Mesenchymal stem cell (in vitro differentiated cells and primary cell): ENCODE data around the gene PRKCI.

Experiments
- DNase-seq: peaks from one replicate; pipeline ENCODE4 v3.0.0-alpha.2; 2013
- H2AFZ ChIP-seq: one replicate; pipeline ENCODE4 v1.6.1; 2013; ENCODE audit warnings: low read depth, mild to moderate bottlenecking, control low read depth, inconsistent platforms, low read length, moderate library complexity
- H2AK5ac ChIP-seq: 2 replicates; pipeline ENCODE4 v1.6.1; 2013; ENCODE audit warnings: low read length, moderate library complexity, mild to moderate bottlenecking, inconsistent platforms; ENCODE audit not compliant: severe bottlenecking
- H2BK120ac ChIP-seq: one replicate; pipeline ENCODE4 v1.6.1; 2013; ENCODE audit warnings: low read depth, mild to moderate bottlenecking, inconsistent platforms, low read length, moderate library complexity
- H2BK12ac ChIP-seq, 2 experiments: one replicate each; pipeline ENCODE4 v1.6.1; 2013; ENCODE audit warnings: inconsistent platforms in 2 of 2, low read length in 2 of 2, mild to moderate bottlenecking in 2 of 2, moderate library complexity in 2 of 2, control low read depth in 1 of 2
- H2BK15ac ChIP-seq: one replicate; pipeline ENCODE4 v1.6.1; 2013; ENCODE audit warnings: mild to moderate bottlenecking, low read depth, inconsistent platforms; ENCODE audit not compliant: poor library complexity, severe bottlenecking
- H2BK5ac ChIP-seq: 2 replicates; pipeline ENCODE4 v1.6.1; 2013; ENCODE audit warnings: low read depth, mild to moderate bottlenecking, low read length, control low read depth, inconsistent platforms; ENCODE audit not compliant: poor library complexity, severe bottlenecking
- H3K14ac ChIP-seq, 2 experiments: one replicate each; pipeline ENCODE4 v1.6.1; 2013; ENCODE audit warnings: inconsistent platforms in 2 of 2, low read length in 2 of 2, control low read depth in 1 of 2, mild to moderate bottlenecking in 1 of 2, moderate library complexity in 1 of 2
- H3K18ac ChIP-seq, 2 experiments: one replicate each; pipeline ENCODE4 v1.6.1; 2013; ENCODE audit warnings: inconsistent platforms in 2 of 2, low read length in 2 of 2, control low read depth in 1 of 2, low read depth in 1 of 2, mild to moderate bottlenecking in 1 of 2
- H3K23ac ChIP-seq, 2 experiments: one replicate each; pipeline ENCODE4 v1.6.1; 2013; ENCODE audit warnings: inconsistent platforms in 2 of 2, low read length in 2 of 2, mild to moderate bottlenecking in 2 of 2, moderate library complexity in 2 of 2, control low read depth in 1 of 2
- H3K27ac ChIP-seq: 2 replicates; pipeline ENCODE4 v1.5.1; 2013; ENCODE audit warnings: mild to moderate bottlenecking, moderate library complexity, low read length, control low read depth, inconsistent platforms; ENCODE audit not compliant: poor library complexity, severe bottlenecking
- H3K27me3 ChIP-seq, 2 experiments: 2 replicates each; pipeline versions ENCODE4 v1.6.1 to v1.7.0; 2013; ENCODE audit warnings: low read length in 2 of 2, mild to moderate bottlenecking in 2 of 2, moderate library complexity in 2 of 2, control low read depth in 1 of 2, inconsistent platforms in 1 of 2; ENCODE audit not compliant: control insufficient read depth in 1 of 2, insufficient read depth in 1 of 2
- H3K36me3 ChIP-seq, 2 experiments: 2 replicates each; pipeline versions ENCODE4 v1.6.1 to v1.7.0; 2013; ENCODE audit warnings: low read length in 2 of 2, control low read depth in 1 of 2, inconsistent platforms in 1 of 2, low read depth in 1 of 2, mild to moderate bottlenecking in 1 of 2; ENCODE audit not compliant: insufficient read depth in 2 of 2, control insufficient read depth in 1 of 2
- H3K4ac ChIP-seq, 2 experiments: one replicate each; pipeline ENCODE4 v1.6.1; 2013; ENCODE audit warnings: inconsistent platforms in 2 of 2, low read length in 2 of 2, mild to moderate bottlenecking in 2 of 2, moderate library complexity in 2 of 2, control low read depth in 1 of 2, low read depth in 1 of 2
- H3K4me1 ChIP-seq: 2 replicates; pipeline ENCODE4 v1.6.1; 2013; ENCODE audit warnings: low read depth, low read length, control low read depth; ENCODE audit not compliant: control insufficient read depth, insufficient read depth
- H3K4me2 ChIP-seq: 2 replicates; pipeline ENCODE4 v1.6.1; 2013; ENCODE audit warnings: low read length, mild to moderate bottlenecking, inconsistent platforms; ENCODE audit not compliant: poor library complexity, severe bottlenecking
- H3K4me3 ChIP-seq, 2 experiments: 2 replicates each; pipeline versions ENCODE4 v1.5.1 to v1.7.0; 2013; ENCODE audit warnings: low read length in 2 of 2, mild to moderate bottlenecking in 2 of 2, control low read depth in 1 of 2, low read depth in 1 of 2; ENCODE audit not compliant: insufficient read depth in 1 of 2
- H3K79me1 ChIP-seq: replicated peaks from 2 replicates; pipeline ENCODE4 v1.6.1; 2013; ENCODE audit warnings: mild to moderate bottlenecking, control low read depth, low read length, inconsistent platforms; ENCODE audit not compliant: poor library complexity, severe bottlenecking
- H3K9ac ChIP-seq: 2 replicates; pipeline ENCODE4 v1.7.0; 2013; ENCODE audit warnings: mild to moderate bottlenecking, low read length, moderate library complexity
- H3K9me3 ChIP-seq: 2 replicates; pipeline ENCODE4 v1.7.0; 2013; ENCODE audit warnings: mild to moderate bottlenecking, low read length; ENCODE audit not compliant: control insufficient read depth
- H4K8ac ChIP-seq: one replicate; pipeline ENCODE4 v1.6.1; 2013; ENCODE audit warnings: inconsistent platforms, mild to moderate bottlenecking, low read length, moderate library complexity
- H4K91ac ChIP-seq: one replicate; pipeline ENCODE4 v1.6.1; 2013; ENCODE audit warnings: mild to moderate bottlenecking, low read length, inconsistent platforms
- WGBS: methylation state at CpG from one replicate; pipeline ENCODE4 v1.1.7; 2013; ENCODE audit warnings: mixed read lengths; 5-methylcytosine and 5-hydroxymethylcytosine counted together

Gene PRKCI

DNA sequence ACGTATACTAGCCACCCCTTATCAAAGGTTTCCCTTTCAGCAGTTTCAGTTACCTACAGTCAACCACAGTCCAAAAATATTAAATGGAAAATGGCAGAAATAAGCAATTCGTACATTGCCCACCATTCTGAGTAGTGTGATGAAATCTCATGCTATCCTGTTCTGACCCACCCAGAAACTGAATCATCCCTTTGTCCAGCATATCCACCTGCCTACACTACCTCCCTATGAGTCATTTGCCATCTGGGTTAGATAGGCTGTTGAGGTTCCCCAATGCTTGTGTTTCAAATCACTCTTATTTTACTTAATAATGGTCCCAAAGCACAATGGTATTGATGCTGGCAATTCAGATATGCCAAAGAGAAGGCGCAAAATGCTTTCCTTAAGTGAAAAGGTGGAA lies 25.4 kb upstream of the PRKCI start:
- 100% methylated on average over 3 of the region's 3 CpGs for WGBS
- H2AK5ac ChIP-seq: no peak overlapping the region
- H3K9ac ChIP-seq: no peak overlapping the region
- H2AFZ ChIP-seq: no peak overlapping the region
- H4K91ac ChIP-seq: no peak overlapping the region
- H3K27me3 ChIP-seq: no peaks in the 10 kb centered on the region
- no peaks in the 10 kb centered on the region for H3K36me3 ChIP-seq
- no peaks in the 10 kb centered on the region for H3K9me3 ChIP-seq
- H3K79me1 ChIP-seq: no peaks in the 10 kb centered on the region
- no peak overlapping the region for H3K4ac ChIP-seq
- H2BK12ac ChIP-seq: no peak overlapping the region
- H3K4me2 ChIP-seq: no peak overlapping the region
- H2BK5ac ChIP-seq: no peak overlapping the region
- DNase-seq: no peak
- H2BK15ac ChIP-seq: no peak overlapping the region
- no peak overlapping the region for H3K18ac ChIP-seq
- H3K4me3 ChIP-seq: no peak overlapping the region
- H3K27ac ChIP-seq: no peak overlapping the region
- H2BK120ac ChIP-seq: no peak overlapping the region
- H3K4me1 ChIP-seq: peaks cover 2% of the 10 kb centered on the region
- no peak overlapping the region for H3K23ac ChIP-seq
- H3K14ac ChIP-seq: no peak overlapping the region
- H4K8ac ChIP-seq: no peak overlapping the region

DNA sequence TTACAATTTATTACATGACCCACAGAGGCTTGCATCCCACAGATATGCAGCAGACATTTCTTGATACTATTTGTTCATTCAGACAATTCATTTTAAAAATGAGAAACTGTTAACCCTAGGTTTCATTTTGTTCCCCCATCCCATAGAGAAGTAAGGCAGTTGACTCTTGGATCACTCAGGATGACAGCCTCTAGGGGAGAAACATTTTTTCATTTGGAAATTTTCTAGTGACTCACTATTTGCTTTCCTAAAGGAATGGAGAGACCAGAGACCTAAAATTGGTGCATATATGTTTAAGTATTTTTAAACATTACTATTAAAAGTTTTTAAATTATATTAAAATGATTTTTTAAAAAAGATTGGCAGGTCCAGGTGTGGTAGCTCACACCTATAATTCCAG lies 21.2 kb upstream of the PRKCI start:
- no peak for DNase-seq
- Histone ChIP-seq H2AFZ (no peak overlapping the region), H3K27me3 (no peaks in the 10 kb centered on the region), H2BK12ac (no peak overlapping the region), H3K23ac (no peak overlapping the region), H2AK5ac (no peak overlapping the region), H3K4me2 (no peak overlapping the region), H3K9me3 (no peaks in the 10 kb centered on the region), H3K9ac (no peak overlapping the region), H3K14ac (no peak overlapping the region), H3K18ac (no peak overlapping the region), H3K4me1 (peaks cover 2% of the 10 kb centered on the region), H3K79me1 (no peaks in the 10 kb centered on the region), H2BK15ac (no peak overlapping the region), H2BK120ac (no peak overlapping the region), H4K91ac (no peak overlapping the region), H2BK5ac (no peak overlapping the region), H3K27ac (no peak overlapping the region), H3K4me3 (no peak overlapping the region), H3K36me3 (no peaks in the 10 kb centered on the region), H4K8ac (no peak overlapping the region), H3K4ac (no peak overlapping the region)

DNA sequence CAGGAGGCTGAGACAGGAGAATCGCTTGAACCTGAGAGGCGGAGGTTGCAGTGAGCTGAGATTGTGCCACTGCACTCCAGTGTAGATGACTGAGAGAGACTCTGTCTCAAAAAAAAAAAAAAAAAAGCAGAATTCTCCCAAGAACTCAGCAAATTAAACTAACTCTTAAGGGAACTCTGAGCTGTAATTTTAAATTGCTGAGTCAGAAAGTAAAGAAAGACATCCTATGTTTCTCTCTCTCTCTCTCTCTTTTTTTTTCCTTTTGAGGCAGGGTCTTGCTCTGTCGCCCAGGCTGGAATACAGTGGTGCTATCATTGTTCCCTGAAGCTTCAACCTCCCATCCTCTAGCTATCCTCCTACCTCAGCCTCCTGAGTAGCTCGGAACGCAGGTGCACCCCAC lies 20.7 kb upstream of the PRKCI start:
- Histone ChIP-seq H2BK5ac (no peak overlapping the region), H3K79me1 (no peaks in the 10 kb centered on the region), H3K9ac (no peak overlapping the region), H2AK5ac (no peak overlapping the region), H2BK120ac (no peak overlapping the region), H4K91ac (no peak overlapping the region), H3K14ac (no peak overlapping the region), H3K23ac (no peak overlapping the region), H2BK15ac (no peak overlapping the region), H3K4me3 (no peak overlapping the region), H3K27ac (no peak overlapping the region), H3K4me2 (no peak overlapping the region), H3K18ac (no peak overlapping the region), H3K27me3 (no peaks in the 10 kb centered on the region), H3K9me3 (no peaks in the 10 kb centered on the region), H2AFZ (no peak overlapping the region), H2BK12ac (no peak overlapping the region), H4K8ac (no peak overlapping the region), H3K4ac (no peak overlapping the region), H3K36me3 (no peaks in the 10 kb centered on the region), H3K4me1 (no peaks in the 10 kb centered on the region)
- 94% methylated on average over 3 of the region's 5 CpGs for WGBS
- no peak for DNase-seq

DNA sequence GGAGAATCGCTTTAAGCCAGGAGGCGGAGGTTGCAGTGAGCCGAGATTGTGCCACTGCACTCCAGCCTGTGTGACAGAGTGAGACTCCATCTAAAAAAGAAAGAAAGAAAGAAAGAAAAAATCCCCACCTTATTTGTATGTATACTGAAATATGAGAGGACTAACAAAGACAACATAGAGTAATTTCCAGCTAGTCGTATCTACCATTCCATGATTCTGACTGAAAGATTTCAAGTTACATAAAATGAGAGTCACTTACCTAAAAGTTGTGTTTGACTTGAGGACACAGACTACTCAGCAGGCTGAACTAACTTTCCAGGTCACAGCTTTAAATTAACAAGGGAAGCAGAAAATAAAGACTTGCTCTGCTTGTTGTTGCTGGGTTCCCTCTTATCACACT lies 18.8 kb upstream of the PRKCI start:
- Histone ChIP-seq H3K4me1 (no peaks in the 10 kb centered on the region), H2BK12ac (no peak overlapping the region), H2BK5ac (no peak overlapping the region), H2BK120ac (no peak overlapping the region), H3K14ac (no peak overlapping the region), H3K36me3 (no peaks in the 10 kb centered on the region), H3K18ac (no peak overlapping the region), H3K23ac (no peak overlapping the region), H4K8ac (no peak overlapping the region), H2BK15ac (no peak overlapping the region), H3K4ac (no peak overlapping the region), H3K4me3 (no peak overlapping the region), H3K27me3 (no peaks in the 10 kb centered on the region), H4K91ac (no peak overlapping the region), H2AFZ (no peak overlapping the region), H3K9me3 (no peaks in the 10 kb centered on the region), H3K27ac (no peak overlapping the region), H3K9ac (no peak overlapping the region), H2AK5ac (no peak overlapping the region), H3K79me1 (no peaks in the 10 kb centered on the region), H3K4me2 (no peak overlapping the region)
- WGBS: 100% methylated on average over 2 of the region's 4 CpGs
- DNase-seq: no peak
